OCI-LY3 (cell line): Measurements from ENCODE around the gene MGAT3.

Source experiments
- H2AFZ ChIP-seq: fragments of 200-600, 300-600 bp; shearing (Covaris generic); 2 replicates; pipeline ENCODE4 v1.6.0; 2014; ENCODE audit warnings: antibody characterized with exemption, low read depth, low read length
- H3K27ac ChIP-seq: fragments of 200-600, 300-600 bp; sonication (generic); 2 replicates; pipeline ENCODE4 v1.5.1; 2014; ENCODE audit warnings: mild to moderate bottlenecking, low read length, moderate library complexity, mixed read lengths
- H3K27me3 ChIP-seq: fragments of 200-600, 300-600 bp; sonication (generic); 2 replicates; pipeline ENCODE4 v1.6.1; 2014; ENCODE audit warnings: low read depth, low read length, mixed read lengths
- H3K36me3 ChIP-seq: fragments of 200-600, 300-600 bp; sonication (generic); replicated peaks from 2 replicates; pipeline ENCODE3; 2014; ENCODE audit warnings: low read depth, low read length, mixed read lengths
- H3K4me1 ChIP-seq: fragments of 300-600, 200-600 bp; sonication (generic); 2 replicates; pipeline ENCODE4 v1.6.1; 2014; ENCODE audit warnings: low read length, mixed read lengths
- H3K4me2 ChIP-seq: fragments of 200-600, 300-600 bp; sonication (generic); 2 replicates; pipeline ENCODE4 v1.6.1; 2014; ENCODE audit warnings: low read length, mixed read lengths
- H3K4me3 ChIP-seq: fragments of 300-600, 200-600 bp; sonication (generic); 2 replicates; pipeline ENCODE4 v1.5.1; 2014; ENCODE audit warnings: antibody characterized with exemption, mild to moderate bottlenecking, low read length, moderate library complexity
- H3K79me2 ChIP-seq: fragments of 300-600, 200-600 bp; shearing (Covaris generic); 2 replicates; pipeline ENCODE4 v1.6.1; 2014; ENCODE audit warnings: mild to moderate bottlenecking, low read length, mixed read lengths
- H3K9ac ChIP-seq: fragments of 300-600, 200-600 bp; shearing (Covaris generic); 2 replicates; pipeline ENCODE4 v1.6.0; 2014; ENCODE audit warnings: mild to moderate bottlenecking, low read length, moderate library complexity
- H3K9me3 ChIP-seq: fragments of 200-600, 300-600 bp; shearing (Covaris generic); 2 replicates; pipeline ENCODE4 v1.6.1; 2014; ENCODE audit warnings: low read length, mixed read lengths; ENCODE audit not compliant: insufficient read depth
- H4K20me1 ChIP-seq: fragments of 200-600, 300-600 bp; sonication (generic); 2 replicates; pipeline ENCODE4 v1.6.1; 2016; ENCODE audit warnings: low read length, mixed read lengths; ENCODE audit not compliant: insufficient read depth
- CTCF ChIP-seq: fragments of 200-600, 300-600 bp; sonication (generic); IDR thresholded peaks from 2 replicates; pipeline ENCODE4 v1.5.1; 2014; ENCODE audit warnings: antibody characterized with exemption, low read length, low read depth
- EZH2phosphoT487 ChIP-seq: fragments of 200-600 bp; shearing (Covaris generic); IDR thresholded peaks from 2 replicates; pipeline ENCODE4 v1.6.1; 2018; ENCODE audit warnings: antibody characterized with exemption, mixed run types, low read depth

The MGAT3 gene

GRCh38 chr22:39462443-39463221 lies 5.8 kb downstream of the MGAT3 start:
- Histone ChIP-seq H3K4me2 (peak overlapping the region; percentile 75), H3K9ac (peak overlapping the region; percentile 65), H4K20me1 (peaks cover 17% of the 10 kb centered on the region; the same call in 1 of the 2 replicates), H3K9me3 (no peaks in the 10 kb centered on the region), H3K27ac (peak overlapping the region; percentile 95), H3K79me2 (peaks cover 97% of the 10 kb centered on the region), H3K36me3 (peaks cover 28% of the 10 kb centered on the region), H3K4me1 (peaks cover 92% of the 10 kb centered on the region), H3K4me3 (peak overlapping the region; percentile 49), H3K27me3 (no peaks in the 10 kb centered on the region), H2AFZ (no peak overlapping the region)
- TF ChIP-seq EZH2phosphoT487 (no peak), CTCF (peak; percentile 30; the same call in 1 of the 2 replicates)

- Histone ChIP-seq H3K4me2 (peak overlapping the region; percentile 75), H3K4me3 (peak overlapping the region; percentile 49; the same call in 1 of the 2 replicates), H3K27ac (peak overlapping the region; percentile 95), H4K20me1 (peaks cover 22% of the 10 kb centered on the region; the same call in 1 of the 2 replicates), H3K36me3 (peaks cover 28% of the 10 kb centered on the region), H3K9me3 (no peaks in the 10 kb centered on the region), H3K79me2 (peaks cover 97% of the 10 kb centered on the region), H3K27me3 (no peaks in the 10 kb centered on the region), H3K4me1 (peaks cover 99% of the 10 kb centered on the region), H3K9ac (peak overlapping the region; percentile 65), H2AFZ (no peak overlapping the region)
- TF ChIP-seq EZH2phosphoT487 (no peak), CTCF (no peak)
Measured at GRCh38 chr22:39463277-39463676, 6.5 kb downstream of the MGAT3 start.

- peaks cover 24% of the 10 kb centered on the region for H3K36me3 ChIP-seq
- H3K4me3 ChIP-seq: no peak overlapping the region
- peaks cover 97% of the 10 kb centered on the region for H3K79me2 ChIP-seq
- TF ChIP-seq CTCF (no peak), EZH2phosphoT487 (no peak)
- H3K9me3 ChIP-seq: no peaks in the 10 kb centered on the region
- peaks cover 100% of the 10 kb centered on the region for H3K4me1 ChIP-seq
- H4K20me1 ChIP-seq: peaks cover 26% of the 10 kb centered on the region; the same call in 1 of the 2 replicates
- no peaks in the 10 kb centered on the region for H3K27me3 ChIP-seq
- no peak overlapping the region for H3K9ac ChIP-seq
- H3K27ac ChIP-seq: peak overlapping the region; percentile 95
- H3K4me2 ChIP-seq: peak overlapping the region; percentile 23
- H2AFZ ChIP-seq: no peak overlapping the region
Measured at GRCh38 chr22:39463931-39464390, 7.1 kb downstream of the MGAT3 start.

- Histone ChIP-seq H3K4me3 (peak overlapping the region; percentile 72), H3K4me2 (peak overlapping the region; percentile 94), H3K27me3 (no peaks in the 10 kb centered on the region), H4K20me1 (peaks cover 20% of the 10 kb centered on the region; the same call in 1 of the 2 replicates), H3K79me2 (peaks cover 97% of the 10 kb centered on the region), H2AFZ (no peak overlapping the region), H3K9me3 (no peaks in the 10 kb centered on the region), H3K4me1 (peaks cover 100% of the 10 kb centered on the region), H3K36me3 (peaks cover 15% of the 10 kb centered on the region), H3K27ac (peak overlapping the region; percentile 95), H3K9ac (peak overlapping the region; percentile 89)
- TF ChIP-seq EZH2phosphoT487 (no peak), CTCF (no peak)
Measured at GRCh38 chr22:39466228-39467006, 9.6 kb downstream of the MGAT3 start.
